ENCODE measurements around the gene PJVK.
"Not testable (repeated sequence)": the region's sequence is repeated elsewhere in the genome, so short reads cannot be mapped to it uniquely, and the experiment has no call there.

Gene PJVK

DNA sequence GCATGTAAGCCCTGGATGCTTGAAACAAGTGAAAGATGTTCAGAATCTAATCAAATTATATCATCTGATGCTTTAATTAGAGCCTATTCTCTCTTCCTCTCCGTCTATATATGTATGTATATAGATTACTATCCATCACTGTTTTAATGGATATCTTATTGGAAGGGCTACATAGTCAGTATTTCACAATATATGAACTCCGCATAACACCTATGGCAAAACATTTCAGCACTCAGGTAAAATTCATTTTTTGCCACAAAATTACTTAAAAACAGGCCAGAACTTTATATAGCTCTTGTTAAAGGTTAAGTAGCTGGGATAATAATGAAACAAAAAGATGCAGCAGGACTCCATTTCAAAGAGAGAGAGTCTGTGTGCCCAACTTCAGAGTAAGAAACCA, 1.2 kb downstream of the PJVK start:
- no peak for DNase-seq (ENCODE audit: low read depth)
- no peak for TF ChIP-seq CTCF (IDR thresholded peaks at IDR 0.05; ENCODE audit: control insufficient read depth, insufficient read depth, low read depth, low read length, missing control alignments)
- no peak overlapping the region for H3K4me3 ChIP-seq (ENCODE audit: control insufficient read depth, low read depth, low read length)

GRCh38 chr2:178452870-178453269, 1.7 kb downstream of the PJVK start:
- H3K4me3 ChIP-seq (ENCODE audit: control insufficient read depth, low read depth, low read length), result no peak overlapping the region
- no peak for DNase-seq (ENCODE audit: low read depth)
- no peak for TF ChIP-seq CTCF (IDR thresholded peaks at IDR 0.05; ENCODE audit: control insufficient read depth, insufficient read depth, low read depth, low read length, missing control alignments)

- H3K4me3 ChIP-seq (ENCODE audit: control insufficient read depth, low read depth, low read length), result no peak overlapping the region
- no peak for TF ChIP-seq CTCF (IDR thresholded peaks at IDR 0.05; ENCODE audit: control insufficient read depth, insufficient read depth, low read depth, low read length, missing control alignments)
- no peak for DNase-seq (ENCODE audit: low read depth)
Observed at GRCh38 chr2:178455947-178456346, 4.8 kb downstream of the PJVK start.

DNA sequence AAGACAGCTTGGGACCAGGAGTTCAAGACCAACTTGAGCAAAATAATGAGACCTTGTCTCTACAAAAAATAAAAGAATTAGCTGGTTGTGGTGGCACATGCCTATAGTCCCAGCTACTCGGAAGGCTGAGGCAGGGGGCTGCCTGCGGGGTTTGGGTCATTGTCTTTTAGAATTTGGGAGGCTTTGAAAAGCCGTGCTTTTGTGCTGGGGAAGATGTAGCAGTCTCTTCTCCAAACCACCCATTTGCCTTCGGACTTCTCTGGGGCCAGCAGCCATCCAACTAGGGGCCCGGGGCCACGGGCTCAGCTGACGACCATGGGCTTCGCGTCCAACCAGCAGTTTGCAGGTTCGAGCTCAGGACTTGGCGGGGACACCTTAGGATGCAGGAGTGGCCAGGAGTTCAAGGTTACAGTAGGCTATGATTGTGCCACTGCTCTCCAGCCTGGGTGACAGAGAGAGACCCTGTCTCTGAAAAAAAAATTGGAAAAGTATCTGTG, 6.3 kb downstream of the PJVK start:
- no peak for TF ChIP-seq CTCF (IDR thresholded peaks at IDR 0.05; ENCODE audit: control insufficient read depth, insufficient read depth, low read depth, low read length, missing control alignments)
- no peak for DNase-seq (ENCODE audit: low read depth)
- no peak overlapping the region for H3K4me3 ChIP-seq (ENCODE audit: control insufficient read depth, low read depth, low read length)

GRCh38 chr2:178469219-178469849, 18.2 kb downstream of the PJVK start:
- H3K4me3 ChIP-seq (ENCODE audit: control insufficient read depth, low read depth, low read length), result no peak overlapping the region
- no peak for TF ChIP-seq CTCF (IDR thresholded peaks at IDR 0.05; ENCODE audit: control insufficient read depth, insufficient read depth, low read depth, low read length, missing control alignments)
- DNase-seq (ENCODE audit: low read depth), result no peak

GRCh38 chr2:178471313-178471712, 20.1 kb downstream of the PJVK start:
- H3K4me3 ChIP-seq (ENCODE audit: control insufficient read depth, low read depth, low read length); DNase-seq (ENCODE audit: low read depth): not testable (repeated sequence)

GRCh38 chr2:178473373-178473772, 22.2 kb downstream of the PJVK start:
- TF ChIP-seq CTCF (IDR thresholded peaks at IDR 0.05; ENCODE audit: control insufficient read depth, insufficient read depth, low read depth, low read length, missing control alignments), result no peak
- no peak for DNase-seq (ENCODE audit: low read depth)

More at GRCh38 chr2:178473373-178473772, 22.2 kb downstream of the PJVK start:
- no peak overlapping the region for H3K4me3 ChIP-seq (ENCODE audit: control insufficient read depth, low read depth, low read length)

Measured in AG09309 (cell line).